ENCODE data around the gene GSN. TPM values are rescaled to one million over a fixed set of nuclear protein-coding genes. Genes with fewer than 3 reads are reported as not detected.

The GSN gene
- polyA plus RNA-seq, 2 of the 4 experiments (the other 2 are of a cell fraction), result 33.7 to 77.2 TPM

DNA sequence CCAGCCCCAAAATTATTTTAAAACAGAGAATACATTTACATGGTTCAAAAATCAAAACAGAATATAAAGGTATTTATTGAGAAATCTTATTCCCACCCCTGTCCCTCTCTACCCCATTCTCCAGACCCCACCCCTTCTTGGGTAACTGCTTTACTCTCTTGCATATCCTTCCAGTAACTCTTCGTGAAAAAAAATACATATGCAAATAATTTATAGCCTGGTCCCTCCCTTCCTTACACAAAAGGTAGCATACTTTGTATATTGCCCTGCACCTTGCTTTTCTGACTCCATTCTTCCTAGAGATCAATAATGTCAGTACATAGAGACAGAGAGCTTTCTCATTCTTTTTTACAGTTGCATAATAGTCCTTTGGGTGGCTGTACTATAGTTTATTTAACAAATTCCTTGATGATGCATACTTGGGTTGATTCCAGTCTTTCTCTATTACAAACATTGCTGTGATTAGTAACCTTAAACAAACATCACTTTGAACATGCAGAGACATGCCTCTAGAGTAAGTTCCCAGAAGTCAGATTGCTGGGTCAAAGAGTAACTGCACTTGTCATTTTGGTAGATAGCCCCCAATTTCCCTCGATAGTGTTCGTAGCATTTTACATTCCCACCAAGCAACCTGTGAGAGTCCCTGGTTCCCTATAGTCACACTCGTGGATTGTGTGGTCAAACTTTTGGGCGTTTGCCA is 54.2 kb downstream of the GSN start:
- Histone ChIP-seq H3K9me3 (no peaks in the 10 kb centered on the region), H3K4me1 (peaks cover 78% of the 10 kb centered on the region), H3K4me3 (peak overlapping the region; percentile 6; the same call in 1 of the 3 replicates), H3K4me2 (peak overlapping the region; percentile 70), H3K27ac (peak overlapping the region; percentile 90 to 92)
- DNase-seq (ENCODE audit: low read depth in 1 of 2, low spot score in 1 of 2) (peak; percentile 89 to 94), ATAC-seq (peak; percentile 75 to 79), FAIRE-seq (peak; percentile 93)
- ChIA-PET CTCF (interaction anchor here (4.0 to 14.9 kb wide), 7 partner anchors 10 to 111 kb away, joined by 25 to 410 read pairs (median 63); no protein-coding TSS in a partner anchor), POLR2A (interaction anchor here (0.6 kb wide), 1 partner anchor 34 kb away, joined by 3 read pairs; no protein-coding TSS in a partner anchor)
- WGBS (ENCODE audit: missing lambda C conversion rate), result 7% methylated on average over 5 of the region's 5 CpGs
- peak; percentile 89 for TF ChIP-seq FOSL2 (IDR thresholded peaks at IDR 0.05)
- peak; percentile 97 for TF ChIP-seq FOSL2 (CRISPR knock-in tag; IDR thresholded peaks at IDR 0.05)
- TF ChIP-seq CEBPB (IDR thresholded peaks at IDR 0.05), result peak; percentile 93 to 96
- TF ChIP-seq CBX2 (IDR thresholded peaks at IDR 0.05; ENCODE audit: borderline replicate concordance, low read depth), result no peak
- TF ChIP-seq, protein P1, sequence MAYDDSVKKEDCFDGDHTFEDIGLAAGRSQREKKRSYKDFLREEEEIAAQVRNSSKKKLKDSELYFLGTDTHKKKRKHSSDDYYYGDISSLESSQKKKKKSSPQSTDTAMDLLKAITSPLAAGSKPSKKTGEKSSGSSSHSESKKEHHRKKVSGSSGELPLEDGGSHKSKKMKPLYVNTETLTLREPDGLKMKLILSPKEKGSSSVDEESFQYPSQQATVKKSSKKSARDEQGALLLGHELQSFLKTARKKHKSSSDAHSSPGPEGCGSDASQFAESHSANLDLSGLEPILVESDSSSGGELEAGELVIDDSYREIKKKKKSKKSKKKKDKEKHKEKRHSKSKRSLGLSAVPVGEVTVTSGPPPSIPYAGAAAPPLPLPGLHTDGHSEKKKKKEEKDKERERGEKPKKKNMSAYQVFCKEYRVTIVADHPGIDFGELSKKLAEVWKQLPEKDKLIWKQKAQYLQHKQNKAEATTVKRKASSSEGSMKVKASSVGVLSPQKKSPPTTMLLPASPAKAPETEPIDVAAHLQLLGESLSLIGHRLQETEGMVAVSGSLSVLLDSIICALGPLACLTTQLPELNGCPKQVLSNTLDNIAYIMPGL (CRISPR knock-in tag; IDR thresholded peaks at IDR 0.05; ENCODE audit: borderline replicate concordance), result no peak
- no peak for TF ChIP-seq CHD4 (IDR thresholded peaks at IDR 0.05; ENCODE audit: borderline replicate concordance)
- peak; percentile 76 to 84; a peak in 3 of 5 replicates for TF ChIP-seq EP300 (IDR thresholded peaks at IDR 0.05)
- no peak for TF ChIP-seq HEYL (CRISPR knock-in tag; IDR thresholded peaks at IDR 0.05)
- TF ChIP-seq RARB (CRISPR knock-in tag; IDR thresholded peaks at IDR 0.05), result no peak
- TF ChIP-seq, protein P2, sequence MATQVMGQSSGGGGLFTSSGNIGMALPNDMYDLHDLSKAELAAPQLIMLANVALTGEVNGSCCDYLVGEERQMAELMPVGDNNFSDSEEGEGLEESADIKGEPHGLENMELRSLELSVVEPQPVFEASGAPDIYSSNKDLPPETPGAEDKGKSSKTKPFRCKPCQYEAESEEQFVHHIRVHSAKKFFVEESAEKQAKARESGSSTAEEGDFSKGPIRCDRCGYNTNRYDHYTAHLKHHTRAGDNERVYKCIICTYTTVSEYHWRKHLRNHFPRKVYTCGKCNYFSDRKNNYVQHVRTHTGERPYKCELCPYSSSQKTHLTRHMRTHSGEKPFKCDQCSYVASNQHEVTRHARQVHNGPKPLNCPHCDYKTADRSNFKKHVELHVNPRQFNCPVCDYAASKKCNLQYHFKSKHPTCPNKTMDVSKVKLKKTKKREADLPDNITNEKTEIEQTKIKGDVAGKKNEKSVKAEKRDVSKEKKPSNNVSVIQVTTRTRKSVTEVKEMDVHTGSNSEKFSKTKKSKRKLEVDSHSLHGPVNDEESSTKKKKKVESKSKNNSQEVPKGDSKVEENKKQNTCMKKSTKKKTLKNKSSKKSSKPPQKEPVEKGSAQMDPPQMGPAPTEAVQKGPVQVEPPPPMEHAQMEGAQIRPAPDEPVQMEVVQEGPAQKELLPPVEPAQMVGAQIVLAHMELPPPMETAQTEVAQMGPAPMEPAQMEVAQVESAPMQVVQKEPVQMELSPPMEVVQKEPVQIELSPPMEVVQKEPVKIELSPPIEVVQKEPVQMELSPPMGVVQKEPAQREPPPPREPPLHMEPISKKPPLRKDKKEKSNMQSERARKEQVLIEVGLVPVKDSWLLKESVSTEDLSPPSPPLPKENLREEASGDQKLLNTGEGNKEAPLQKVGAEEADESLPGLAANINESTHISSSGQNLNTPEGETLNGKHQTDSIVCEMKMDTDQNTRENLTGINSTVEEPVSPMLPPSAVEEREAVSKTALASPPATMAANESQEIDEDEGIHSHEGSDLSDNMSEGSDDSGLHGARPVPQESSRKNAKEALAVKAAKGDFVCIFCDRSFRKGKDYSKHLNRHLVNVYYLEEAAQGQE (IDR thresholded peaks at IDR 0.05), result no peak
- TF ChIP-seq EHMT2 (IDR thresholded peaks at IDR 0.05; ENCODE audit: low read depth), result no peak
- TF ChIP-seq, protein P3, sequence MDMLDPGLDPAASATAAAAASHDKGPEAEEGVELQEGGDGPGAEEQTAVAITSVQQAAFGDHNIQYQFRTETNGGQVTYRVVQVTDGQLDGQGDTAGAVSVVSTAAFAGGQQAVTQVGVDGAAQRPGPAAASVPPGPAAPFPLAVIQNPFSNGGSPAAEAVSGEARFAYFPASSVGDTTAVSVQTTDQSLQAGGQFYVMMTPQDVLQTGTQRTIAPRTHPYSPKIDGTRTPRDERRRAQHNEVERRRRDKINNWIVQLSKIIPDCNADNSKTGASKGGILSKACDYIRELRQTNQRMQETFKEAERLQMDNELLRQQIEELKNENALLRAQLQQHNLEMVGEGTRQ (IDR thresholded peaks at IDR 0.05), result no peak
- no peak for TF ChIP-seq ZFP36 (IDR thresholded peaks at IDR 0.05; ENCODE audit: borderline replicate concordance, partially characterized antibody)
- TF ChIP-seq NR3C1 (IDR thresholded peaks at IDR 0.05), result no peak
- no peak for TF ChIP-seq RFX5 (IDR thresholded peaks at IDR 0.05)
- TF ChIP-seq POLR2A (IDR thresholded peaks at IDR 0.05; ENCODE audit: low read length), result no peak
- no peak for TF ChIP-seq FOSB (CRISPR knock-in tag; IDR thresholded peaks at IDR 0.05)
- no peak for TF ChIP-seq RCOR1 (IDR thresholded peaks at IDR 0.05; ENCODE audit: low read depth, low read length)
- no peak; the same call in 2 of the 3 replicates for TF ChIP-seq SMC3 (IDR thresholded peaks at IDR 0.05)
- no peak for TF ChIP-seq CBX8 (IDR thresholded peaks at IDR 0.05)
- TF ChIP-seq, protein P4, sequence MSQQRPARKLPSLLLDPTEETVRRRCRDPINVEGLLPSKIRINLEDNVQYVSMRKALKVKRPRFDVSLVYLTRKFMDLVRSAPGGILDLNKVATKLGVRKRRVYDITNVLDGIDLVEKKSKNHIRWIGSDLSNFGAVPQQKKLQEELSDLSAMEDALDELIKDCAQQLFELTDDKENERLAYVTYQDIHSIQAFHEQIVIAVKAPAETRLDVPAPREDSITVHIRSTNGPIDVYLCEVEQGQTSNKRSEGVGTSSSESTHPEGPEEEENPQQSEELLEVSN (IDR thresholded peaks at IDR 0.05; ENCODE audit: borderline replicate concordance, low read depth), result no peak
- TF ChIP-seq PHF8 (IDR thresholded peaks at IDR 0.05; ENCODE audit: borderline replicate concordance, low read depth), result no peak
- TF ChIP-seq RAD21 (conservative IDR thresholded peaks at IDR 0.05 in 1 of 2, IDR thresholded peaks at IDR 0.05 in 1 of 2), result peak in 1 of 2 experiments; percentile 25; a peak in 1 of 5 replicates
- no peak for TF ChIP-seq HDAC2 (IDR thresholded peaks at IDR 0.05)
- TF ChIP-seq SREBF2 (IDR thresholded peaks at IDR 0.05), result no peak
- no peak for TF ChIP-seq KDM1A (IDR thresholded peaks at IDR 0.05; ENCODE audit: low read depth)
- TF ChIP-seq, protein P5, sequence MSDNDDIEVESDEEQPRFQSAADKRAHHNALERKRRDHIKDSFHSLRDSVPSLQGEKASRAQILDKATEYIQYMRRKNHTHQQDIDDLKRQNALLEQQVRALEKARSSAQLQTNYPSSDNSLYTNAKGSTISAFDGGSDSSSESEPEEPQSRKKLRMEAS (IDR thresholded peaks at IDR 0.05), result peak; percentile 63; the same call in 1 of the 2 replicates
- TF ChIP-seq ZNF302 (CRISPR knock-in tag; IDR thresholded peaks at IDR 0.05), result no peak
- TF ChIP-seq RNF2 (IDR thresholded peaks at IDR 0.05; ENCODE audit: borderline replicate concordance, low read depth), result no peak
- TF ChIP-seq, protein P6, sequence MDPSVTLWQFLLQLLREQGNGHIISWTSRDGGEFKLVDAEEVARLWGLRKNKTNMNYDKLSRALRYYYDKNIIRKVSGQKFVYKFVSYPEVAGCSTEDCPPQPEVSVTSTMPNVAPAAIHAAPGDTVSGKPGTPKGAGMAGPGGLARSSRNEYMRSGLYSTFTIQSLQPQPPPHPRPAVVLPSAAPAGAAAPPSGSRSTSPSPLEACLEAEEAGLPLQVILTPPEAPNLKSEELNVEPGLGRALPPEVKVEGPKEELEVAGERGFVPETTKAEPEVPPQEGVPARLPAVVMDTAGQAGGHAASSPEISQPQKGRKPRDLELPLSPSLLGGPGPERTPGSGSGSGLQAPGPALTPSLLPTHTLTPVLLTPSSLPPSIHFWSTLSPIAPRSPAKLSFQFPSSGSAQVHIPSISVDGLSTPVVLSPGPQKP (IDR thresholded peaks at IDR 0.05; ENCODE audit: low read depth, low read length), result no peak
- no peak for TF ChIP-seq ZC3H11A (IDR thresholded peaks at IDR 0.05)
- TF ChIP-seq GATA3 (IDR thresholded peaks at IDR 0.05; ENCODE audit: borderline replicate concordance), result peak; percentile 77; the same call in 1 of the 2 replicates
- TF ChIP-seq NPAS2 (CRISPR knock-in tag; IDR thresholded peaks at IDR 0.05; ENCODE audit: borderline replicate concordance), result no peak
- no peak for TF ChIP-seq HOXB13 (CRISPR knock-in tag; IDR thresholded peaks at IDR 0.05; ENCODE audit: low read depth)

Measured in A549 (cell line).